RWPE1 (cell line): ENCODE data around the gene GJB5.
A peak's percentile ranks its signal among the peaks of the same experiment; 100 is the strongest.

Experiments
- CTCF ChIA-PET: fragments of 350-600 bp; sonication (Branson Sonifier 250); formaldehyde crosslinking; extraction: SDS; loops from one replicate; lab custom pipeline; 2021; lab: Yijun Ruan, JAX
- POLR2A ChIA-PET: fragments of 400-600 bp; formaldehyde crosslinking; extraction: SDS; loops from one replicate; lab custom pipeline; 2020; ENCODE audit warnings: antibody characterized with exemption; ENCODE audit not compliant: low non-redundant PET; lab: Yijun Ruan, JAX
- DNase-seq: peaks from one replicate; pipeline ENCODE4 v3.0.0; 2012; ENCODE audit warnings: low spot score
- H3K27ac ChIP-seq: fragments of 450-650 bp; 2 replicates; pipeline ENCODE4 v1.5.1; 2017
- CTCF ChIP-seq: fragments of 450-650 bp; conservative IDR thresholded peaks from 2 replicates; pipeline ENCODE4 v1.5.1; 2017; ENCODE audit warnings: low read depth, mild to moderate bottlenecking

GJB5 gene

GRCh38 chr1:34754964-34755637, at the start of gene GJB5:
TSS of gene GJB5 (plus strand) at chr1:34755047. CDS start at chr1:34757331, 2,284 bp downstream.
- ChIA-PET POLR2A (interaction anchor here (0.5 to 1.5 kb wide), 6 partner anchors 24 to 174 kb away, joined by 3 to 19 read pairs (median 4); partner anchors contain the start of genes DLGAP3 and SMIM12), CTCF (interaction anchor here (0.7 to 1.7 kb wide), 2 partner anchors 12 to 32 kb away, joined by 3 to 8 read pairs; no protein-coding TSS in a partner anchor)
- peak within 1 kb of the TSS; percentile 99 for H3K27ac ChIP-seq
- no peak for TF ChIP-seq CTCF
- DNase-seq, result peak; percentile 96

- no peak overlapping the region for H3K27ac ChIP-seq
- ChIA-PET POLR2A (no interaction called here), CTCF (interaction anchor here (0.8 kb wide), 1 partner anchor 9 kb away, joined by 4 read pairs; no protein-coding TSS in a partner anchor)
- TF ChIP-seq CTCF, result no peak
- no peak for DNase-seq
Observed at GRCh38 chr1:34705077-34705476, 49.8 kb upstream of the GJB5 start.

- TF ChIP-seq CTCF, result no peak
- no peak overlapping the region for H3K27ac ChIP-seq
- ChIA-PET POLR2A (no interaction called here), CTCF (no interaction called here)
- DNase-seq, result no peak
Observed at GRCh38 chr1:34708106-34708505, 46.7 kb upstream of the GJB5 start.

GRCh38 chr1:34709547-34709946, 45.3 kb upstream of the GJB5 start:
- no peak overlapping the region for H3K27ac ChIP-seq
- DNase-seq, result peak; percentile 15
- ChIA-PET POLR2A (no interaction called here), CTCF (no interaction called here)
- no peak for TF ChIP-seq CTCF

- no peak overlapping the region for H3K27ac ChIP-seq
- CTCF ChIA-PET, result no interaction called here
- no peak for TF ChIP-seq CTCF
- POLR2A ChIA-PET, result no interaction called here
- no peak for DNase-seq
Observed at GRCh38 chr1:34710812-34711211, 44.0 kb upstream of the GJB5 start.

- no peak overlapping the region for H3K27ac ChIP-seq
- peak; percentile 10 for DNase-seq
- CTCF ChIA-PET, result no interaction called here
- POLR2A ChIA-PET, result no interaction called here
- TF ChIP-seq CTCF, result no peak
Observed at GRCh38 chr1:34711485-34711884, 43.4 kb upstream of the GJB5 start.
